Posterior cingulate gyrus (tissue), 11 donors: ENCODE measurements around the gene PRKACG.
"Not testable (repeated sequence)": the region's sequence is repeated elsewhere in the genome, so short reads cannot be mapped to it uniquely, and the experiment has no call there.

Source experiments
- DNase-seq, 10 donors: peaks; one replicate each; pipeline versions ENCODE4 v3.0.0 to v3.0.0-alpha.2; 2020 to 2021; ENCODE audit warnings: mixed read lengths in 3 of 10
- intact Hi-C: fragments of 100-400 bp; cut with DNase I; formaldehyde crosslinking; loops from one replicate; pipeline ENCODE4 v1.15.1; 2023

PRKACG gene

DNA sequence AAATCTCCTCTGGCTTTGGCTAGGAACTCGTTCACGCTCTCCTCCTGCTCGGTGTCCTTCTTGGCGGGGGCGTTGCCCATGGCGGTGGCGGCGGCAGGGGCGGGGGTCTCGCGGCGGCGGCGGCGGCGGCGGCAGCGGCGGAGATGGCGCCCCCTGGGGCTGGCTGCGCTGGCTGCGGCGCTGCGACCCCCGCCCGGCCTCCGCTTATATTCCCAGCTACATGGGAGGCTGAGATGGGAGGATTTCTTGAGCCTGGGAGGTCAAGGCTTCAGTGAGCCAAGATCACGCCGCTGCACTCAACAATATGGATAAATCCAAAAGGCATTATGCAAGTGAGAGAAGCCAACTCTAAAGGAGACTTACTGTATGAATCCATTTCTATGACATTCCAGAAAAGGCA, at the start of gene PRKACG:
TSS of gene PRKACG (minus strand) at position 101 of the 400 bp plus-strand sequence. CDS start at position 80, 21 bp downstream.
- intact Hi-C loops = no loop called here

DNA sequence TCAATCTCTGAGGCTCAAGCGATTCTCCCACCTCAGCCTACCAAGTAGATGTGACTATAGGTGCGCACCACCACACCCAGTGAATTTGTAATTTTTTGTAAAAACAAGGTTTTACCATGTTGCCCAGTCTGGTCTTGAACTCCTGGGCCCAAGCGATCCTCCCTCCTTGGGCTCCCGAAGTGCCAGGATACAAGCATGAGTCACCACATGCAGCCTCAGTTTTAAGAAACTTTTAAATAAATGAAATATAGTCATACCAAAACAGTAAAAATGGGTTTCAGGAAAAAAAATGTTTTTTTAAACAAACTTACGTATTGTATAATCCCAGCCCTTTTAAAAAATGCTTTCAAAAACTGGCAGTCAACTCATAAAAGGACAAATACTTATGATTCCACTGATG, 48.3 kb upstream of the PRKACG start:
- intact Hi-C loops = no loop called here
- peak in 1 of 10 donors; percentile 56 for DNase-seq

More for the DNA sequence above, at the start of gene PRKACG:
- no peak for DNase-seq

DNA sequence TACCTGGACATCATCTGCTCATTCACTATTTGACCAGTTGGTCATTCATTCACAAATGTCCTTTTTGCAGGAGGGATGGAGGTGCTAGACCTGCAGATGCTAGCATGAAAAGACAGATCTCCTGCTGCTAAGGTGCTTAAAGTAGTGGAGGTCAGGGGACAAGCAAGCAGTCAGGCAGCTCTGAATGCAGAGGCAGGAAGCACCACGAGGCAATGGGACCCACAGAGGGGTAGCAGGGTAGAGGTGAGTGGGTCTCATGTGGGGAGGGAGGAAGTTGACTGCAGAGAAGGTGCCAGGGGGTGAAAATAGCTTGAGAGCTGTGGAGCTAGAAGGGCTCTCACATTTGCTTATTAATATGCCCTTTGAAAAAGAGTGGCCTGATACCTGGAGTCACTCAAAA, 46.9 kb upstream of the PRKACG start:
- intact Hi-C loops = no loop called here
- peak in 1 of 10 donors; percentile 53 for DNase-seq

DNA sequence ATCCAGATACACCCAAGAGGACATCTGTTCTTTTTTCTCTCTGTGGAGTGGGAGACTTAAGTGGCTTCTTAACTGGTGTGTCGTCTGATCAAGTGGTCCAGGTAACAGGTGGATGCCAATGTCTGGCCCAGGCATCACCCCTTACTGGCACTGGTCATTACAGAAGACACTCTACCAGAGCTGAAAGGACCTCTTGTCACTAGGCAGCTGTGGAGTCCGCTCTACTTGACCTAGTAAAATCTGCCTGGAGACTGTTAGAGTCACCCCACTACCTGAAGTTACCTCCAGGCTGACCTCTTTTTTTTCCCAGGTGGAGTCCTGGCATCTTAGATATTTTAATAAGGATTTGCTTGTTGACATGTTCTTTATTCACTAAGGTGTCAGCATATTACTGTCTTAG, 44.2 kb upstream of the PRKACG start:
- intact Hi-C loops = loop anchor here (10.0 kb wide), 1 partner anchor 67 kb away; no protein-coding TSS in a partner anchor
- no peak for DNase-seq

DNA sequence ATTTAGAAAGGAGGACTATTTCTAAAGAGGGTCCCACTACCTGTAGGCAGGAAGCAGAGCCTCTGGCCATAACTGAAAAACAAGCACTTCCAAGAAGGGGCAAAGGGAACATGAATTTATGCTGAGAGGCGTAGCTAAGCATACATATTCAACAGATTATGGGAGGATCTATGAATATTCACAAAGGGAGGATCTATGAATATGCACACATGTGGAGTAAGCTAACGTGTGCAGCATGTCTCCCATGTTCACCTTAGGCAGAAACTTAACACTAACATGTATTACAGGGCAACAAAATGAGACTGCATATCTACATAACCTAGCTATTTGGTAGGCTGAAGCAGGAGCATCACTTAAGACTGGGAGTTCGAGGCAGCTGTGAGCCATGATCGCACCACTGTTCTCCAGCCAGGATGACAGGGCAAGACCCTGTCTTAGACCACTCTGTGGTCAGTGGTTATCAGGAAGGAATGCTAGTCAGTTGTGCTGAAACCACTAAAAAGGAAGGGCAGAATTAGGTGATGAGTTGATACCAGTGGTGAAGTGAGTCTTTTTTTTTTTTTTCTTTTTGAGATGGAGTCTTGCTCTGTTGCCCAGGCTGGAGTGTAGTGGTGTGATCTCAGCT, 42.4 kb upstream of the PRKACG start:
- no peak for DNase-seq
- intact Hi-C loops = loop anchor here (10.0 kb wide), 1 partner anchor 68 kb away; no protein-coding TSS in a partner anchor

DNA sequence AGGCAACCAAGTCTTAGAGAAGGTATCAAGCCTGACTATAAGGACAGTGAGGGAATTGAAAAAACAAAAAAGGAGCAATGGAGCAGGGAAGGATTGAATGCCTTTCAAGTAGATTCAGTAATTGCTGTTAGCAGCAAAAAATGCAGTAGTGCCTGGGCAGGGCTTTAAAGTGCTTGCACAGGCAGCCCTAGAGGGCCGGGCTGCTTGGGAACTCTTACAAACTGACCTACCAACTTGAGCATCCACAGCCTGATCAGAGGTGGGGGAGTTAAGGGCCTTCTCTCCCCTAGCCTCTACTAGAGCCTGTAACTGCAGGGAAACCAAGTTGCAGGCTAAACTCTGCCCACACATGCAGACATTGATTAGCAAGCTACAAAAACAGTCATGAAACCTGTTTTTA, 41.1 kb upstream of the PRKACG start:
- DNase-seq = no peak
- intact Hi-C loops = loop anchor here (2.0 to 10.0 kb wide), 2 partner anchors 70 to 138 kb away; no protein-coding TSS in a partner anchor

DNA sequence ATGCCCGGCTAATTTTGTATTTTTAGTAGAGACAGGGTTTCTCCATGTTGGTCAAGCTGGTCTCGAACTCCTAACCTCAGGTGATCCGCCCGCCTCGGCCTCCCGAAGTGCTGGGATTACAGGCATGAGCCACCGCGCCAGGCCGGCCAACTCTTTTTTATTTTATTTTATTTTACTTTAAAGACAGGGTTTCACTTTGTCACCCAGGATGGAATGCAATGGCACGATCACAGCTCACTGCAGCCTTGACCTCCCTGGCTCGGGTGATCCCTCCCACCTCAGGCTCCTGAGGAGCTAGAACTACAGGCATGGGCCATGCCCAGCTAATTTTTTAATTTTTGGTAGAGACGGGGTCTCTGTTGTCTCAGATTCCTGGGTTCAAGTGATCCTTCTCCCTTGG, 37.0 kb upstream of the PRKACG start:
- not testable (repeated sequence) for DNase-seq
- intact Hi-C loops = loop anchor here (10.0 kb wide), 1 partner anchor 74 kb away; no protein-coding TSS in a partner anchor

DNA sequence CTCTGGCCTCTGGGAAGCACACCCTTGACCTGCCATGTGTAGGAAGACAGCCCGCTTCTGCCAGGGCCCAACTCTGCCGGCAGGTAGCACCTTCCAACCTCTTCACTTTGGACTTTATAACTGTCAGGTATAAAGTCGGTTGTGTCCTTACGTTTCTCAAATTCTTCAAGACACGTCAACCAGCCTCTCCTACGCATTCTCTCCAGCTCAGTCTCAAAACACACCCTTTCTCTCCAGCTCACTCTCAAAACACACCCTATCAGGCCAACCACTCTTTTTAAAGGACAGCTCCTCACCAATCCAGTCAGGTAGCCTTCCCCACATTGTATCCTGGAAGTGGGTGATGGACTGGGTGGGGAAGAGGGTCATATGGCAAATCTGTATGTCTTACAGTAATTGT, 35.2 kb upstream of the PRKACG start:
- intact Hi-C loops = no loop called here
- DNase-seq = no peak

DNA sequence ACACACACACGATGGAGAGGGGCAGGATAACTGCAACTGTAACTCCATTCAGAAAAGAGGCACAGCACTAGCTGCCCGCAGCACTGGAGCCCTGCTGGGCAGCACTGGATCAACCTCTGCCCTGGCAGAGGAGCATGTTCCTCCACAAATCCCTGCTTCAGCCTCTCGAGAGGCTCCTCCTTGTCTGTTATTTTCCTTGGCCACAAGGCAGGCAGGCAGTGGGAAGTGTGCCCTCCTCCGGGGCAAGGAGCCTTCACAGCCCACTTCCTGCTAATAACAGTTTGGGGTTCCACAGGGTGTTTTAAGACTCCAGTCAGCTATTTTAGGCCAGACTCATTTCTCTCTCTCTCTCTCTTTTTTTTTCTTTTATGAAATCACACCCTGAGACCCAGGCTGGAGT, 33.5 kb upstream of the PRKACG start:
- intact Hi-C loops = no loop called here
- DNase-seq = peak in 1 of 10 donors; percentile 44

DNA sequence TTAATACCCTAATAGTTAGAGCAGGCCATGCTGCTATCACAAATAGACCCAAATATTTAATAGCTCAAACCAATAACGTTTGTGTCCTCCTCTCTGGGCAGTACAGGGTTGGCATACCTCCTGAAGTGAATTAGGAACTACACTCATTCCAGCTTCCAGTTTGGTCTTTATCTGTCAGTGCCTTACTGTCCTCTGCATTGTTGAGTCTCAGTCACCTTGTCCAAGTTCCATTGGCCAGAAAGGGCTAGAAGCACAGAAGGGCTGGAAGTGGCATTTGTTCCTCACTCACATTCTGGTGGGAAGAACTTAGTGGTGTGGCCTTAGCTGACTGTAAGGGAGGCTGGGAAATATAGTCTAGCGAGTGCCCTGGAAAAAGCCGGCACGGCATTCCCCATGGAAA, 32.8 kb upstream of the PRKACG start:
- no peak for DNase-seq
- intact Hi-C loops = no loop called here

DNA sequence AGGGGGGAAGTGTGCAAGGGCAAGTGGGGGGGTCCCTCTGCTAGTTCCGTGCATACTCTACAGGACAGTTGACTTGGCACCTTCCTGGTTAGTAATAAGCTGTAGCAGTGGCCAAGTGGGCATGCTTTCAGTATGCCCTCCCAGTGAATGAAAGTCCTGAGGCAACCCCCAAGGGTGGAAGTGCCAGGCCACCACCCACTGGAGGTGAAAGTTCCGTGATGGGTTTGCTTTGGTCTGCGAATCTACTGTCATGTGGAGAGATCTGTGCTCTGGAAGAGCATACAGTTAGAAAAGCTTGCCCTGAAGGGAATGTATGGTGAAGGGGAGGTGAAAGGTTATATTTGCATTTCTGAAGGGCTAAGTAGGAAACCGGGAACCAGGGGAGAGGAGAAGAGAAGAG, 31.9 kb upstream of the PRKACG start:
- no peak for DNase-seq
- intact Hi-C loops = no loop called here

DNA sequence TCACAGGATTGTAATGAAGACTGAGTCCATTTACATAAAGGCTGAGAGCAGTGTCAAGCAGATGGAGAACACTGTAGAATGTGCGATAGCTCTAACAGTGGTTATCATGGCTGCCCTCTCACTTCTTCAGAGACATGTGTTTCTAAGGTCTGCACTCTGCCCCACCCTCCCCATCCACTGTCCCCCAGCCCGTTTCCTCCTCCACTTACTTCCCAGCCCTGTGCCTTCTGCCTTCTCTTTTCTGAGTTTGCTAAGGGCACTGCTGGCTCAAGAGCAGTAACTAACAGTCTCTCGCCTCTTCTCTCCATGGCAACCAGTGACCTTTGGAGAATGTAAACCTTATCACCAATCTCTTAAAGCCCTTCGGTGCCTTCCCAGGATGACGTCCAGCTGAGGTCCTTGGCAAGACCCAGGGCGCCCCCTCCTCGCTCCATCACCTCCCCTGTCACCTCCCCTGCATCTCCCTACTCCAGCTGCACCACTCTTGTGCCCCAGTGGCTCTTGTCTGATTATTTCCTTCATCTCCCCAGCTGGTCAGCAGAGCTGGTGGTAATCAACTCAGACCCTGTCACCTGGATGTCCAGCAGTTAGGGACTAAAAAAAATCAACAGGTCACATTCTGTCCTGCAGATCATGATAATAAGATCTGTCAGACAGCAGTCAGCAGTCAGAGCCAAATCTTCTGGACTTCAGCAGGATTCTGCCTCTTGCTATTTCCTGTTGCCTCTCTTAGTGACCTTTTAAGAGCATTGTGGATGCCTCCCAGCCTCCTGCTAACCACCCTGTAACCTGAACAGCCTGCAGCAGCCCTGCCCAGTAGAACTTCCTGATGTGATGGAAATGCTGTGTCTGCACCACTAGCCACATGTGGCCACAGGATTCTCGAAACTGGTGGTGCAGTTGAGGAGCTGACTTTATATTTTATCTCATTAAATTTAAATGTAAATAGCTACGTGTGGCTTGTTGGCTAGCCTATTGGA, 30.6 kb upstream of the PRKACG start:
- peak in 2 of 10 donors; percentile 38 to 65 for DNase-seq
- intact Hi-C loops = no loop called here

DNA sequence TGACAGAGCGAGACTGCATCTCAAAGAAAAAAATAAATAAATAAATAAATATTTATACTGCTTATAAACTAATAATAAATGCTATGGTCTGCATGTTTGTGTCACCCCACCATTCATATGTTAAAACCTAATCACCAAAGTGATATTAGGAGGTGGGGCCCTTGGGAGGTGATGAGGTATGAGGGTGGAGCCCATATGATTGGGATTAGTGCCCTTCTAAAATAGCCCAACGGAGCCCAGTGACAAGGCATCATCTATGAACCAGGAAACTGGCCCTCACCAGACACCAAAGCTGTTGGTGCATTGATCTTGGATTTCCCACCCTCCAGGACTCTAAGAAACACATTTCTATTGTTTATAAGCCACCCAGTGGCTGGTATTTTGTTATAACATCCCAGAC, 26.7 kb upstream of the PRKACG start:
- no peak for DNase-seq
- intact Hi-C loops = no loop called here

DNA sequence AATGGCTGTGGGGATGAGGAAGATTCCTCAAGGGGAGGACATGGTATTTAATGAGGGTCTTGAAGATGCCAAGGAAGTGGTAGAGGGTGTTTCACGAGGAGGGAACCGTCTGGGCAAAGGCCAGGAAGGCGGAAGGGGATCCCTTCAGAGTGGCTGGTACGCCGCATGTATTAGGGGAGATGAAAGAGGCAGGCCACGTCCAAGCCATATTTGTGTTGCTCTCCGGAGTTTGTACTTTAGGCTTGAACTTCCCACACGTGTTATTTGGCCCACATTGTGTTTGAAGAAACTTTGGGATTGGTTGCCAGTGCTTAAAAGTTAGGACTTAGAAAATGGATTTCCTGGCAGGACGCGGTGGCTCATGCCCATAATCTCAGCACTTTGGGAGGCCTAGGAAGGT, 22.9 kb upstream of the PRKACG start:
- DNase-seq = no peak
- intact Hi-C loops = loop anchor here (5.0 kb wide), 1 partner anchor 156 kb away; no protein-coding TSS in a partner anchor

DNA sequence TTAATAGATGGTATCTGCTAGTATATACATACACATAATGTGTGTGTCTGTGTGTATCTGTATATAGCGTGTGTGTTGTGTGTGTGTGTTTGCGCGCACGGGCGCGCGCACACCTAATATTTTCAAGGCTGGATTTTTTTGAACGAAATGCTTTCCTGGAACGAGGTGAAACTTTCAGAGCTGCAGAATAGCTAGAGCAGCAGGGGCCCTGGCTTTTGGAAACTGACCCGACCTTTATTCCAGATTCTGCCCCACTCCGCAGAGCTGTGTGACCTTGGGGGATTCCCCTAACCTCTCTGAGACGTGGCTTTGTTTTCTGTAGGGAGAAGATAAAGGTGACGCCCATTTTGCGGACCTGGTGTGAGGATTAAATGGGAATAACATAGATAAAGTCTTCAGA, 22.4 kb upstream of the PRKACG start:
- no peak for DNase-seq
- intact Hi-C loops = loop anchor here (5.0 kb wide), 1 partner anchor 156 kb away; no protein-coding TSS in a partner anchor

DNA sequence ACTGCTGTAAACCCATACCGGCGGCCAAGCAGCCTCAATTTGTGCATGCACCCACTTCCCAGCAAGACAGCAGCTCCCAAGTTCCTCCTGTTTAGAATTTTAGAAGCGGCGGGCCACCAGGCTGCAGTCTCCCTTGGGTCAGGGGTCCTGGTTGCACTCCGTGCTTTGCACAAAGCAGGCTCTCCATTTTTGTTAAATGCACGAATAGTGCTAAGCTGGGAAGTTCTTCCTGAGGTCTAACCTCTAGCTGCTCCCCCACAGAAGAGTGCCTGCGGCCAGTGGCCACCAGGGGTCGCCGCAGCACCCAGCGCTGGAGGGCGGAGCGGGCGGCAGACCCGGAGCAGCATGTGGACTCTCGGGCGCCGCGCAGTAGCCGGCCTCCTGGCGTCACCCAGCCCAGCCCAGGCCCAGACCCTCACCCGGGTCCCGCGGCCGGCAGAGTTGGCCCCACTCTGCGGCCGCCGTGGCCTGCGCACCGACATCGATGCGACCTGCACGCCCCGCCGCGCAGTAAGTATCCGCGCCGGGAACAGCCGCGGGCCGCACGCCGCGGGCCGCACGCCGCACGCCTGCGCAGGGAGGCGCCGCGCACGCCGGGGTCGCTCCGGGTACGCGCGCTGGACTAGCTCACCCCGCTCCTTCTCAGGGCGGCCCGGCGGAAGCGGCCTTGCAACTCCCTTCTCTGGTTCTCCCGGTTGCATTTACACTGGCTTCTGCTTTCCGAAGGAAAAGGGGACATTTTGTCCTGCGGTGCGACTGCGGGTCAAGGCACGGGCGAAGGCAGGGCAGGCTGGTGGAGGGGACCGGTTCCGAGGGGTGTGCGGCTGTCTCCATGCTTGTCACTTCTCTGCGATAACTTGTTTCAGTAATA, 21.8 kb upstream of the PRKACG start, which contains the start of gene FXN:
TSS of gene FXN (plus strand) at position 315 of the 871 bp plus-strand sequence. CDS start at position 346, 31 bp downstream.
- intact Hi-C loops = loop anchor here (5.0 kb wide), 1 partner anchor 157 kb away; no protein-coding TSS in a partner anchor
- peak; percentile 72 to 97 (median 77) for DNase-seq

DNA sequence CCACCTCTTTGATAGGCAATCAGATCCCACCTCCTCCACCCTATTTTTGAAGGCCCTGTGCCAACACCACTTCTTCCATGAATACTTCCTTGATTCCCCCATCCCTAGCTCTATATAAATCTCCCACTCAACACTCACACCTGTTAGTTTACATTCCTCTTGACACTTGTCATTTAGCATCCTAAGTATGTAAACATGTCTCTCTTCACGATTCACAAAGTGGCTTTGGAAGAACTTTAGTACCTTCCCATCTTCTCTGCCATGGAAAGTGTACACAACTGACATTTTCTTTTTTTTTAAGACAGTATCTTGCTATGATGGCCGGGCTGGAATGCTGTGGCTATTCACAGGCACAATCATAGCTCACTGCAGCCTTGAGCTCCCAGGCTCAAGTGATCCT, 20.2 kb upstream of the PRKACG start:
- DNase-seq = no peak
- intact Hi-C loops = no loop called here

DNA sequence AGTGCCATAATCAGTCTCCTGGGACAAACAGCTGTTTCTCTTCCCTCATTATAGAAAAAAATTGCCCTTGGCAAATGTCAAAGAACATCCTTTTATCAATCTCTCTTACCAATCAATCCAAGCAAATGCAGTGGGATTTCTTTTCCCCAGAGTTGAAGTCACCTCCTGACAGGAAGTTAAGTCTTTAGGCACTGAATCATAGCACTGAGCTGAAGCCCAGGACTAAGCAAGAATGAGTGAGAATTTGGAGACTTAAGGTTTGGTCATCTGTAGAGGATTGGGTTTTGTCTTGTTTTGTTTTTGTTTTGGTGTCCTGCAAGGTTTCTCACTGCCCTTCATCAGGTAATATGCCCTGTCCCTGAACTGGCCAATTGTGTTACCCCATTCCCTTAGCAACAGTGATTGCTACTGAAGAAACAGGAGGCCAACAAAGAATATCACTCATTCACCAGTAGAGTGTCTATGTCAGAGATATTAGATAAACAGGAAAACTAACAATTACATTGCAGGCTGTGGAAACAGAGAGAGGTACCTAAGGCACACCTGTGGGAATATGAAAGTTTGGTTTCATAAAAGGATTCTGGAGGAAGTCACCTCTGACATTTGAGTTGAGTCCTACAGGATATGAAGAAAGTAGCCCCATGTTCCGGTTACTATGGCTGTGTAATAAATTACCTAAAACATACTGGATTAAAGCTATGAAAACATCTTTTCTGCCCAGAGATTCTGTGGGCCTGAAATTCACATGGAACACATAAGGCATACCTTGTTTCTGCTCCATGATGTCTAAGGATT, 17.1 kb upstream of the PRKACG start:
- DNase-seq = no peak
- intact Hi-C loops = no loop called here

DNA sequence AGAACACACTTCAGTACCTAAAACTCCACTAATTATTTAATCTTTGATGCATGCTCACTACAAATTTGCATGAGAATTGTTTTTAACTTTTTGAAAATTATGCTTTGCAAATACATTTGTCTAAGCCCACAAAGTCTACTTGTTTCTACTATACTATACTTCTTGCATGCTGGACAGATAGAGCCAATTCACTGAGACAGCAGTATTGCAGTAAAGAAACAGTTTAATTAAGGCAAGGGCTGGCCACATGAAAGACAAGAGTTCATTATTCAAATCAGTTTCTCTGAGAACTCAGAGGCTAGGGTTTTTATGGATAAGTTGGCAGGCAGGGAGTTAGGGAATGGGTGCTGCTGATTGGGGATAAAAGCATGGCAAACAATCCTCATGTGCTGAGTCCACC, 15.6 kb upstream of the PRKACG start:
- intact Hi-C loops = no loop called here
- no peak for DNase-seq
